Thyroid gland (tissue), 4 donors: Measurements from ENCODE around the gene NFIA.

Experiments
- CTCF ChIP-seq, 6 experiments: fragments of 200-600 bp in 3 of 6; fragments of 450-650 bp in 3 of 6; sonication (generic) in 3 of 6; IDR thresholded peaks; one replicate each; pipeline ENCODE4 v1.5.1; 2016 to 2019; ENCODE audit warnings: antibody characterized with exemption in 6 of 6, mild to moderate bottlenecking in 2 of 6, inconsistent platforms in 1 of 6, moderate library complexity in 1 of 6
- POLR2A ChIP-seq, 2 donors: fragments of 450-650 bp; IDR thresholded peaks; one replicate each; pipeline ENCODE4 v1.6.1; 2017; ENCODE audit warnings: antibody characterized with exemption in 2 of 2, mild to moderate bottlenecking in 2 of 2, moderate library complexity in 1 of 2

- TF ChIP-seq CTCF (IDR thresholded peaks at IDR 0.05) (no peak), POLR2A (IDR thresholded peaks at IDR 0.05) (no peak)
These were observed 288.0 kb downstream of the NFIA start for GRCh38 chr1:61370177-61370912.
